Endodermal cell (in vitro differentiated cells): Measurements from ENCODE around the gene DIPK1A. TPM values are rescaled to one million over a fixed set of nuclear protein-coding genes. Genes with fewer than 3 reads are reported as not detected.

Experiments used
- DNase-seq: peaks from one replicate; pipeline ENCODE4 v3.0.0-alpha.2; 2017
- H3K27ac ChIP-seq: 2 replicates; pipeline ENCODE4 v1.5.1; 2013; ENCODE audit warnings: mild to moderate bottlenecking, low read depth, low read length, moderate library complexity
- H3K27me3 ChIP-seq: 2 replicates; pipeline ENCODE4 v1.6.1; 2013; ENCODE audit warnings: mild to moderate bottlenecking, low read length, moderate library complexity; ENCODE audit not compliant: insufficient read depth, control insufficient read depth, poor library complexity, severe bottlenecking
- H3K36me3 ChIP-seq: 2 replicates; pipeline ENCODE4 v1.7.0; 2013; ENCODE audit warnings: mild to moderate bottlenecking, low read length, moderate library complexity; ENCODE audit not compliant: control insufficient read depth, insufficient read depth
- H3K4me1 ChIP-seq: one replicate; pipeline ENCODE4 v1.7.0; 2013; ENCODE audit warnings: low read length; ENCODE audit not compliant: control insufficient read depth, insufficient read depth
- H3K4me3 ChIP-seq: 2 replicates; pipeline ENCODE4 v1.5.1; 2013; ENCODE audit warnings: mild to moderate bottlenecking, low read length, moderate library complexity
- H3K9ac ChIP-seq: 2 replicates; pipeline ENCODE4 v1.6.1; 2013; ENCODE audit warnings: mild to moderate bottlenecking, low read length, moderate library complexity; ENCODE audit not compliant: poor library complexity, severe bottlenecking; ENCODE audit errors: extremely low read depth
- H3K9me3 ChIP-seq: 2 replicates; pipeline ENCODE4 v1.6.1; 2013; ENCODE audit warnings: mild to moderate bottlenecking, low read length, moderate library complexity; ENCODE audit not compliant: control insufficient read depth
- H3K27ac Mint-ChIP-seq: 2 replicates; pipeline ENCODE4 v1.8.0; 2020; ENCODE audit warnings: mixed read lengths
- H3K27me3 Mint-ChIP-seq: 2 replicates; pipeline ENCODE4 v1.8.0; 2021; ENCODE audit warnings: mild to moderate bottlenecking, mixed read lengths; ENCODE audit not compliant: insufficient read depth
- H3K36me3 Mint-ChIP-seq: 2 replicates; pipeline ENCODE4 v1.8.0; 2020; ENCODE audit warnings: low read depth, mixed read lengths
- H3K4me1 Mint-ChIP-seq: 2 replicates; pipeline ENCODE4 v1.8.0; 2020; ENCODE audit warnings: mixed read lengths
- H3K4me3 Mint-ChIP-seq: 2 replicates; pipeline ENCODE4 v1.8.0; 2020; ENCODE audit warnings: mild to moderate bottlenecking, moderate library complexity, mixed read lengths
- H3K9me3 Mint-ChIP-seq: 2 replicates; pipeline ENCODE4 v1.8.0; 2020; ENCODE audit warnings: mild to moderate bottlenecking, mixed read lengths
- WGBS, 2 experiments: methylation state at CpG; one replicate each; pipeline versions ENCODE4 v1.1.5 to v1.1.7; 2013; ENCODE audit warnings: missing lambda C conversion rate in 2 of 2, mixed read lengths in 1 of 2; ENCODE audit not compliant: insufficient coverage in 1 of 2, insufficient read length in 1 of 2; 5-methylcytosine and 5-hydroxymethylcytosine counted together
- total RNA-seq, 2 donors: library from RNA; stranded (reverse); fragmentation: NEBNext Ultra II Directional in 1 of 2; extraction: Animal tissue kit (Norgen Biotek cat#: 25700) in 1 of 2; gene quantifications; 2 replicates in 1 of 2; 3 replicates in 1 of 2; pipeline ENCODE4 v1.2.1, GENCODE V29; 2021
- TF ChIP-seq, protein P1 (sequence below): fragments of 200-600 bp; sonication (generic); conservative IDR thresholded peaks from 2 replicates; pipeline ENCODE4 v1.5.0; 2021; ENCODE audit warnings: antibody characterized with exemption, mild to moderate bottlenecking

DIPK1A gene
- total RNA-seq, 2 donors from 2014 or later: 4.0 to 6.6 TPM

DNA sequence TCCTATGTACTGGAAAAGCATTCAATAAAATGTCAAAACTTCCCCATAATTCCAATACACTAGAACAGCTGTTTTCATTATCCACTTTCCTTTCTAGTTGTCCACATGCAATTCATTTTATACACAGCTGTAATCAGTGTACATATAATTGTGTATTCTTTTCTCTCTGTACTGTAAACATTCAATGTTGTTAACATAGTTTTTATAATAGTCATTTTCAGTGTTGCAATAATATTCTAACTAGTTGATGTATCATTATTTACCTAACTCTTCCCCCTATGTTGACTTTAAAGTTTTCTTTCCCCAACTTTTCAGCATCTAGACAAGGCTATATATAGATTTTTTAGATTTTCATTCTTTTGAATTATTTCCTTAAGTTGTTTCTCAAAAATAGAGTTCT, 44.4 kb downstream of the DIPK1A start:
- Histone ChIP-seq H3K9ac (no peak overlapping the region), H3K4me3 (no peak overlapping the region), H3K4me1 (no peaks in the 10 kb centered on the region), H3K27me3 (no peaks in the 10 kb centered on the region), H3K9me3 (peaks cover 6% of the 10 kb centered on the region), H3K27ac (no peak overlapping the region), H3K36me3 (no peaks in the 10 kb centered on the region)
- Mint-ChIP-seq H3K36me3 (no peaks in the 10 kb centered on the region), H3K27me3 (no peaks in the 10 kb centered on the region), H3K4me3 (no peak overlapping the region), H3K4me1 (no peaks in the 10 kb centered on the region), H3K27ac (no peak overlapping the region), H3K9me3 (no peaks in the 10 kb centered on the region)
- DNase-seq: no peak
- TF ChIP-seq, protein P1, sequence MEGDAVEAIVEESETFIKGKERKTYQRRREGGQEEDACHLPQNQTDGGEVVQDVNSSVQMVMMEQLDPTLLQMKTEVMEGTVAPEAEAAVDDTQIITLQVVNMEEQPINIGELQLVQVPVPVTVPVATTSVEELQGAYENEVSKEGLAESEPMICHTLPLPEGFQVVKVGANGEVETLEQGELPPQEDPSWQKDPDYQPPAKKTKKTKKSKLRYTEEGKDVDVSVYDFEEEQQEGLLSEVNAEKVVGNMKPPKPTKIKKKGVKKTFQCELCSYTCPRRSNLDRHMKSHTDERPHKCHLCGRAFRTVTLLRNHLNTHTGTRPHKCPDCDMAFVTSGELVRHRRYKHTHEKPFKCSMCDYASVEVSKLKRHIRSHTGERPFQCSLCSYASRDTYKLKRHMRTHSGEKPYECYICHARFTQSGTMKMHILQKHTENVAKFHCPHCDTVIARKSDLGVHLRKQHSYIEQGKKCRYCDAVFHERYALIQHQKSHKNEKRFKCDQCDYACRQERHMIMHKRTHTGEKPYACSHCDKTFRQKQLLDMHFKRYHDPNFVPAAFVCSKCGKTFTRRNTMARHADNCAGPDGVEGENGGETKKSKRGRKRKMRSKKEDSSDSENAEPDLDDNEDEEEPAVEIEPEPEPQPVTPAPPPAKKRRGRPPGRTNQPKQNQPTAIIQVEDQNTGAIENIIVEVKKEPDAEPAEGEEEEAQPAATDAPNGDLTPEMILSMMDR: no peak

DNA sequence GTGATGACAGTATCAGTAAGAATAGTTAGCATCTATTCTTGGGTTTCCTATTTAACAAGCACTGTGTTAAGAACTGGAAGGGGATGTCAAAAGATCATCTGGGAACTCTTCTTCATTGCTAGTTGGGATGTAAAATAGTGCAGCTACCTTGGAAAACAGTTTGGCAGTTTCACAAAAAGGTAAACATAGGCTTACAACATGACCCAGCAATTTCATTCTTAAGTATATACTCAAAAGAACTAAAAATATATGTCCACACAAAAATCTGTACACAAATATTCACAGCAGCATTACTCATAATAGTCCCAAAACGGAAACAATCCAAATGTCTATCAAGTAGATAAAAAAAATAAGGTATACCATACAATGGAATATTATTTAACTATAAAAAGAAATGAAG, 45.7 kb downstream of the DIPK1A start:
- no peaks in the 10 kb centered on the region for H3K36me3 ChIP-seq
- TF ChIP-seq, protein P1: no peak
- Mint-ChIP-seq H3K27ac (no peak overlapping the region), H3K9me3 (no peaks in the 10 kb centered on the region), H3K27me3 (no peaks in the 10 kb centered on the region), H3K36me3 (no peaks in the 10 kb centered on the region), H3K4me1 (no peaks in the 10 kb centered on the region), H3K4me3 (no peak overlapping the region)
- WGBS, 2 experiments: no CpG with 5 or more reads among the region's 1 CpG
- no peak overlapping the region for H3K4me3 ChIP-seq
- no peak overlapping the region for H3K9ac ChIP-seq
- no peak for DNase-seq
- no peaks in the 10 kb centered on the region for H3K4me1 ChIP-seq
- H3K27ac ChIP-seq: no peak overlapping the region
- H3K9me3 ChIP-seq: peaks cover 6% of the 10 kb centered on the region
- H3K27me3 ChIP-seq: no peaks in the 10 kb centered on the region

DNA sequence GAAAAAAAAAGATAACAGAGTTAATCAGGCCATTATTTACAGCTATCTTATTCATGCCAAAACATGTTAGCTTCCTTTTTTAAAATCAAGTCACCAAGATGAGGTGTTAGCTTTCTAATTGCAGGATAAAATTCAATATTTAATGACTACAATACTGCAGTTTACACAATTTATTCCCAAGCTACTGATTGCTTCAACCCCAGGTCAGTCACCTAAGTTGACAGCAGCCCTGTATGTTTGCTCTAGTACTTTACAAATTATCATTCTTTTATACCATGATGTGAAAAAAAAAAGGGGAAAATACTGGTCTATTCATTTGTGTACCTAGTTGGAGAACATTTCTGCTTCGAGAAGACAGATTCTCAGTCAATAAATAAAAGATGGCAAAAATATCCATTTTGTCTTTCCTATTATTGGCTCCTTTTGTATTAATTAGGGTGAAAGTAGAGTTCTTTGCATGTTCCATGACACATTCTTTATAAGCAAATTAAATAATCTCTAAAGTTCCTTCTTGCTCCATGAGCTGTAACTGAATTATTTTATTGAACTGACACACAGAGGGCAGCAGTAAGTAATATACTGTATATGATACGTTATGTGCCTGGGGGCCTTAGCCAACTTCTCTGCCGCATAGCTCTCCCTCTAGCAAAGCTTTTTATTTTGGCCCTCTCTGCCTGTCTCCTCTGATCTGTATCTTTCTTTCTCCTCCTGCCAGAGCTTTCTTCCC, 48.0 kb downstream of the DIPK1A start:
- no peak overlapping the region for H3K27ac ChIP-seq
- H3K36me3 Mint-ChIP-seq: no peaks in the 10 kb centered on the region
- no peaks in the 10 kb centered on the region for H3K9me3 Mint-ChIP-seq
- no peak overlapping the region for H3K4me3 ChIP-seq
- TF ChIP-seq, protein P1: no peak
- DNase-seq: no peak
- H3K27me3 ChIP-seq: no peaks in the 10 kb centered on the region
- H3K27me3 Mint-ChIP-seq: no peaks in the 10 kb centered on the region
- H3K36me3 ChIP-seq: no peaks in the 10 kb centered on the region
- H3K9ac ChIP-seq: no peak overlapping the region
- no peaks in the 10 kb centered on the region for H3K4me1 Mint-ChIP-seq
- no peaks in the 10 kb centered on the region for H3K9me3 ChIP-seq
- WGBS, 2 experiments: 94 to 100% methylated on average over 1 to 3 of the region's 3 CpGs
- no peak overlapping the region for H3K4me3 Mint-ChIP-seq
- no peak overlapping the region for H3K27ac Mint-ChIP-seq
- no peaks in the 10 kb centered on the region for H3K4me1 ChIP-seq
